NCI-H2227 (cell line): ENCODE results near the gene ADCY5.

ENCODE experiments used
- DNase-seq: peaks from one replicate; lab custom pipeline; 2025; ENCODE audit not compliant: unreplicated experiment; lab: John Stamatoyannopoulos, UW

The ADCY5 gene

GRCh38 chr3:123411340-123412040, 37.4 kb downstream of the ADCY5 start:
- DNase-seq = no peak

GRCh38 chr3:123410149-123410515, 38.8 kb downstream of the ADCY5 start:
- DNase-seq = no peak

GRCh38 chr3:123409443-123410148, 39.3 kb downstream of the ADCY5 start:
- no peak for DNase-seq

GRCh38 chr3:123406598-123406997, 42.3 kb downstream of the ADCY5 start:
- peak; percentile 7 for DNase-seq

GRCh38 chr3:123405936-123406510, 42.9 kb downstream of the ADCY5 start:
- no peak for DNase-seq

GRCh38 chr3:123405021-123405420, 43.9 kb downstream of the ADCY5 start:
- no peak for DNase-seq

- no peak for DNase-seq
Observed at GRCh38 chr3:123404391-123404790, 44.5 kb downstream of the ADCY5 start.

- DNase-seq = no peak
Observed at GRCh38 chr3:123401836-123402530, 46.9 kb downstream of the ADCY5 start.

- no peak for DNase-seq
Observed at GRCh38 chr3:123400169-123400568, 48.7 kb downstream of the ADCY5 start.

GRCh38 chr3:123399653-123400052, 49.2 kb downstream of the ADCY5 start:
- DNase-seq = no peak

- DNase-seq = no peak
Observed at GRCh38 chr3:123397921-123398785, 50.7 kb downstream of the ADCY5 start.

GRCh38 chr3:123397050-123397590, 51.8 kb downstream of the ADCY5 start:
- no peak for DNase-seq

GRCh38 chr3:123396171-123397049, 52.5 kb downstream of the ADCY5 start:
- DNase-seq = no peak

- no peak for DNase-seq
Observed at GRCh38 chr3:123395235-123395634, 53.7 kb downstream of the ADCY5 start.

GRCh38 chr3:123394391-123395020, 54.4 kb downstream of the ADCY5 start:
- DNase-seq = no peak

GRCh38 chr3:123392871-123393620, 55.8 kb downstream of the ADCY5 start:
- no peak for DNase-seq

- DNase-seq = no peak
Observed at GRCh38 chr3:123392368-123392767, 56.5 kb downstream of the ADCY5 start.

GRCh38 chr3:123390865-123391600, 57.9 kb downstream of the ADCY5 start:
- DNase-seq = no peak
